Astrocyte of the hippocampus (primary cell): Measurements from ENCODE around the gene HOXB7.

Experiments
- DNase-seq: peaks from one replicate; pipeline ENCODE4 v3.0.0; 2011; ENCODE audit warnings: low read depth, low spot score

HOXB7 gene

GRCh38 chr17:48609759-48610281 lies 997 bp downstream of the HOXB7 start:
- no peak for DNase-seq

DNA sequence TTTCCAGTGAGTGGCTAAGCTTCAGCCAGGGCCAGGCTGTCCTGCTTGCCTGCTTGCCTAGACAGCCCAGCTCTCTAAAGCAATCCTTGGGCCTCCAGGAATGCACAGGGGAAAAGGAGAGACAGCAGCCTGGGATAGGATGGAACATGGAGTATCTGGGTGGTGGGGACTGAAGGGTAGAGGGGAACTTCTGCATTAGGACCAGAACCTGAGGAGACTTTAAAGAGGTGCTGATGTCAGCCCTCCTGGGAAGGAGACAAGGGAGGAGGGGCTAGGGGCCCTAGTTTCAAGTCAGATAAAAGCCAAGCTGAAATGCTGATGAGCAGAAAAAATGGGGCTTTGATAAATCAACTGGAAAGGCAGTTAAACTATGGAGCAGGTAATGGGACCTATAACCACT lies 1.8 kb downstream of the HOXB7 start:
- DNase-seq = no peak

DNA sequence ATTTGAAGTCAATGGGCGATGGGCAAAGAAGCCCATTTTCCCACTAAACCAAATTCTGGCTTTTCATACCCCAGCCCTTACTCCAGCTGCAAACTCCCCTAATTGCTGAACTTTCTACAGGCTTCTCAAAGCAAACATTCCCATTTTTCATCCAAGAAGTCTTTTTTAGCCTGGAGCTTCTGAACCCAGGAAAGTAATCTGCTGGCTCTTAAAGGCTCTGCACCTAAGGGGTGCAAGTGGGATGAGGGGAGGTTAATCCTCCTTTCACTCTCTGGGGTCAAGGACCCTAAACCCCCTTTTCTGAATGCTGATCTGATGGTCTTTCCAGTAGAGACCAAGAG lies 2.4 kb downstream of the HOXB7 start:
- DNase-seq = no peak

DNA sequence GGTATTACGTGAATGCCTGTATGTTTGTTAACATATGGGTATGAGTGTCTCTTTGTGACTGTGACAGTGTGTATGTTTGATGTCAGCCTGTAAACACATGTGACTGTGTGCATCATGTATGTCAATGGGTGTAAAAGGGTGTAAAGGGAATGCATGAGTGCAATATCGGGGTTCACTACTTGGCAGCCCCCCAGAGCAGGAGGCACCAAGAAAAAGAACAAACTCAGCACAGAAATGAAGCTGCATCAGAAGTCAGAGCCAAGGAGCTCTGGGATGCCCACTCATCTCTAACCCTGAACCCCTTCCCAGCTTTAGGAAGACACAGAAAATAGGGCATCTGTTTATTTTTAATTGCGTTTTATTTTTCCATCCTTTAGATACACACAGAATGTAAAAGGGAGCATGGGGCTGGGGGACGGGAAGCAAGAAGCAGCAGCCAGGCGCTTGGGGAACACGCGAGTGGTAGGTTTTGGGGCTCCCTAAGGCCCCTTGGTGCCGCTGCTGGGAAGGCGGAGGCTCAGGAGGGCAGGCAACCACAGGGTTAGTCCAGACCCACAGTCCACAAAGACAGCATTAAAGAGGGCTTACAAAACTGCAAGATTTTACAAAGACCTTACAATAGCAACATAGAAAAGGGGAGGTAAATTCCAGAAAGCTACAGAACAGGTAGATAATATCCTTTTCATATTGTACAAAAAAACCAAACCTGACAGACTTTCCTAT lies 3.8 kb downstream of the HOXB7 start:
- DNase-seq = no peak

DNA sequence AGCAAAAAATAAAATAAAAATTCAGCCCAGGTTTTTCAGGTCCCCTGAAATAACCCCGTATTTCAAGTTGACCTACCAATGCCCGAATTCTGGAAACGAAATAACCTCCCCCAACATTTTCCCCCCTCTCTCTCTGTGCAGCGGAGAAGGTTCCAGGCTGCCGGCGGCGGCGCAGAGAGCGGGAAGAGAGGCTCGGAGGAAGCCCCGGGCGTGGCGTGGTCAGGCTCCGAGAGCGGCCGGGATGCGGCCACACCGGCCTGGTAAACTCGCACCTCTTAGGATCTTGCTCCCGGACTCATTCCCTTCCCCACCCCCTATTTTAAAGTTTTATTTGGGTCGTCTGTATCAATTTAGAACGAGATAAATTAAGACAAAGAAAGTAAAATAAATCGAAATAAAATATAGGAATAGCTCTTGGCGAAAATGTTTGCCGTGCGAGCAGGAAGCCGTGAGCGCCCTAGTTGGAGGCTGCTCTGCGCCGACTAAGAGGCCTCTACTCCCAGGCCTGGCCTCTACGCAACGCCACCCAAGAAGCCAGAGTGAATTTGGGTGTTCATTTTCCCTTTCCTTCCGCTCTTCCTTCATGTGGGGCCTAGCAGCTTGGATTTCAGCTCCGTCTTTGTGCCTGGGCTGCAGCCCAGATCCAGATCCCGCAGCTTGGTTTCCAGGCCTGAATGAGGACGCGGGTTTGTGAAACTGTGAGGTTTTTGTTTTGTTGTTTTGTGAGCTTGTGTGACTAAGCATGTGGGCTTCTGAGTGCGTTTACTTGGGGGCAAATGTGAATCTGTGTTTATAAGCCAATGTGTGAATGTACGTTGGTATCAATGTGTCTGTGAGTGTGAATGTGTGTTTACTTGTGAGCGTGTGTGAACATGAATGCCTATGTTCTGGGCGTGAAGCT lies 4.6 kb downstream of the HOXB7 start:
- no peak for DNase-seq

- DNase-seq = no peak
Observed at GRCh38 chr17:48605409-48605919, 5.4 kb downstream of the HOXB7 start.

GRCh38 chr17:48604770-48605329 lies 6.0 kb downstream of the HOXB7 start, which contains the start of gene HOXB6:
Gene HOXB6 (minus strand): TSS chr17:48604986. CDS start chr17:48598150, 6,836 bp downstream.
- DNase-seq = no peak

DNA sequence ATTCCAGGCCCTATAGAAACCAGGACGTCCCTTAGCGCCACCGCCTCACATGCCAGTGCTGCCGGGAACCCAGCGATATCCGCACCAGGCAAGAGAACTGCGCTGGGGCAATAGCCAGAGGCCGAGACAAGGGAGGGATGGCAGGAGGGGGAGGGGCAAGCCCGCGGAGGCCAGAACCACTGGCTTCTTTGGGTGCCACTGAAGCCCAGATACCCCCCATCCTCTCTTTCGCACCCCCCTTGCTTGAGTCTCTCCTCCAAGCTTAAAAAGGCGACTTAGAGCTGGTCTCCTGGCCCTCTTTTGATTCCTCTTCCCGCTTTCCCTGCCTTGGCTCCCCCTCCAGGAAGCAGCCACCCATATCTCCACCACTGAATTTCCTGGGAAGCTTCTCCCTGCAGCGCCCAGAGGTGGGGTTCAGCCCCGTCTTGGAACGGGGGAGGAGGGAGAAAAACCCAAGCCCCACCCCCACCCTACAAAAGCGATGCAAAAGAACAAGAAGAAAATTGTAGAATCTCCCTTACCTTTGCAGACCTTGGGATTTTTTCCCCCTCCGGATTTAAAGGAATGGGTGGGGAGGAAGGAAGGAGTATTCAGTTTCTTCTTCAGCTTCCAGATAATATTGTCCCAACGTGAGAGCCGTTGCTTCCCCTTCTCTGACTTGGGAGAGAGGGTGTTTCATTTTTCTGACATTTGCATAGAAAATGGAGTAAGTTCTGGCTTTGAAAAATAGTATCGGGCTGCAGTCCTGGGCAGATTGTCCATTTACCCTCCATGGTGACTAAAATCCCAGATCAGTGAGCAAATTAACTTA lies 6.7 kb downstream of the HOXB7 start:
- DNase-seq = no peak

- DNase-seq = no peak
Observed at GRCh38 chr17:48601539-48602425, 9.0 kb downstream of the HOXB7 start.

- DNase-seq = no peak
Observed at GRCh38 chr17:48601207-48601538, 9.6 kb downstream of the HOXB7 start.

- DNase-seq = no peak
Observed at GRCh38 chr17:48600244-48601098, 10.3 kb downstream of the HOXB7 start.

DNA sequence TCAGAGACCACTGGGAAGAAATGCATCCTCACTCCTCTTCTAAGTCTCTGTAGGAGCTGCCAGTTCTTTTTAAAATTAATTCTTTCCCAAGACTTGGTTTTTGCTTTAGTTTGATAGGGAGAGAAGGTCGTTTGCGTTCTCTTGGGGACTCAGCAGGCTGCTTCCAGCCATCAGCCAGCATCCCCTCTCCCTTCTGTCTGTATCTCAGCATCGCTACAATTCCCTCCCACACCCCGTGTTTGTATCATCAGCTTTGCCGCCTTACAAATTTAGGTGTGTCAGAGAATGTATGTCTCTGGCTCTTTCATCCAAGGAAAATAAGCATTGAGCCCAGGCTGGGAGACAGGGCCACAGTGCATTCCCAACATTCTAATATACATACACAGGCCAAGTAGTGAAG lies 11.5 kb downstream of the HOXB7 start:
- no peak for DNase-seq

DNA sequence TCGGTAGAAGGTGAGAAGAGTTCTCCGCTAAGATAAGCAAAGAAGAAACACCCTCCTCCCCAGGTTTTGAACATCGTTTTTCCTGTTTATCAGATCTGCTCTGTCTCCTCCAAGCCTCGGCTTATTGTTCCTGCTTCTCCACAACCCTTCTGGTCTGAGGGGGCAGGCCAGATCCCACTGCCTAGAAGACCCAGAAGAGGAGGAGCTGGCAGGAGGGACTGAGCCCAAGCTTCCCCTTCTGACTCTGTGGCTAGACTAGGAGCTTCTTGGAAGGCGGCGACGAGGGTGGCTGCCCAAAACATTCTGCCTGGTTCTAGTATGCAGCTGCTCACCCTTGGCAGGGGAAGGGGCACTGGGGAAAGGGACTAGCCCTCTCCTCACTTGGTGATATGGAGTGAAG lies 12.1 kb downstream of the HOXB7 start:
- no peak for DNase-seq

DNA sequence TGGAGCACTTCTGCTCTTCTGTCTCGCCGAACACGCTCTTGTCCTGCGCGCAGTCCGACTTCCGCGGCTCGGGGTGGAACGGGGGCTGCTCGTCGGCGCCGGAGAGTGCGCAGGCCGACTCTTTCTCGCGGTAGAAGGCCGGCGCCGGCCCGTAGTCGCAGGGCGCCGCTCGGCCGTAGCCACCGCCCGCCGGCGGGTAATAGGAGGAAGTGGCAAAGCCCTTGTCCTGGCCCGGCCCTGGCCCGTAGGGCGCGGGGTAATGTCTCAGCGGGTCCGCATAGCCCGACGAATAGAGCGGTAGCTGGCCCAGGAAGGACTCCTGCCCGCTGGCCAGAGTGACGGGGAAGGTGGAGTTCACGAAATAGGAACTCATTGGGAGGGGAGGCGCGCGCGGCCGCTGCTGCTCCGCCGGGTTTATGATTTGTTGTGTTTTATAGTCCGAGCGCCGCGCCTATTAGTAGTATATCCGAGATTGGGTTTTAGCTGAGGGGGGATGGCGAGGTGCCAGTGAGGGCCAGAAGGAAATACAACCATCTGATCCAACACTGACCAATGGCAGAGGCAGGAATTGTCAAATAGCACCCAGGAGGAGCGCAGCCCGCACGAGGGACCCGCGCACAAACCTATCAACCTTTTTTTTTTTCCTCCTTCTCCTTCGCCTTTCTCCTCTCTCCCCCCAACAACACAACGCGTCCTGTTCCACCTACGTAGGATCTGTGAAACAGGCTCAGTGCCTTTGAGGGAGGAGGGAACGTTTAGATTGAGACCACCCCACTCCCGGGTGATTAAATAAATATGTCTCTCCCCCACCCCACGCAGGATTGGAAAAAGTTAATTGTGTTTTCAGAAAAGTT lies 12.8 kb downstream of the HOXB7 start:
- peak; percentile 66 for DNase-seq

GRCh38 chr17:48597528-48597777 lies 13.4 kb downstream of the HOXB7 start:
- DNase-seq = no peak

- no peak for DNase-seq
Observed at GRCh38 chr17:48596735-48597527, 13.9 kb downstream of the HOXB7 start.

- no peak for DNase-seq
Observed at GRCh38 chr17:48596000-48596734, 14.7 kb downstream of the HOXB7 start.
